ENCODE data around the gene MAZ. TPM values are rescaled to one million over a fixed set of nuclear protein-coding genes. Genes with fewer than 3 reads are reported as not detected.
"Not testable (repeated sequence)": the region's sequence is repeated elsewhere in the genome, so short reads cannot be mapped to it uniquely, and the experiment has no call there.

The MAZ gene
- total RNA-seq = 136 TPM
- 171 TPM for polyA plus RNA-seq

DNA sequence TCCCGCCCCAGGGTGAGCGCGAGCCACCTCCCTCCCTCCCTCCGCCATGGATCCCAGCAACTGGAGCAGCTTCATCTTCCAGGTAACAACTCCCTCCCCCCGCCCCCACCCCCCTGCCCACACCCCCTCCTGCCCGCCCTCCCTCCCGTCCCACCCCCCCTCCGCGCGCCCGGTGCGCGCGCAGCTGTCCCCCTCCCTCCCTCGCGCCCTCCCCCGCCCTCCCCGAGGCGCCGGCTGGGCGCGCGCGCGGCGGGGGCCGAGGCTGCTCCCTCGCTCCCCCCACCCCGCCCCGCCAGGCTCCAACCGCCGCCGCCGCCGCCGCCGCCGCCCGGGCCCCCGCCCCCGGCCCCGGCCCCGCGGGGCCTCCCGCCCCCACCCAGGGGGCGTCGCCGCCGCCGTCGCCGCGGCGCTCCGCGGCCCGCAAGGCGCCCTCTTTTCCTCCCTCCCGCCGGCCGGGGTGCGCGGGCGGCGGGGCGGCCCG, at the start of gene MAZ:
MAZ (plus strand) TSS at position 431 of the 481 bp plus-strand sequence. CDS start 173 bp downstream, outside the sequence.
- DNase-seq (ENCODE audit: extremely low spot score) = no peak
- Histone ChIP-seq H3K4me1 (ENCODE audit: insufficient read depth) (no peaks in the 10 kb centered on the region), H3K4me3 (ENCODE audit: low read depth, low read length) (peak within 1 kb of the TSS; percentile 72), H3K36me3 (ENCODE audit: insufficient read depth) (no peaks in the 10 kb centered on the region), H3K27ac (ENCODE audit: low read depth) (peak within 1 kb of the TSS; percentile 89)
- whole genome bisulfite sequencing = 1% methylated on average over 28 of the region's 67 CpGs

DNA sequence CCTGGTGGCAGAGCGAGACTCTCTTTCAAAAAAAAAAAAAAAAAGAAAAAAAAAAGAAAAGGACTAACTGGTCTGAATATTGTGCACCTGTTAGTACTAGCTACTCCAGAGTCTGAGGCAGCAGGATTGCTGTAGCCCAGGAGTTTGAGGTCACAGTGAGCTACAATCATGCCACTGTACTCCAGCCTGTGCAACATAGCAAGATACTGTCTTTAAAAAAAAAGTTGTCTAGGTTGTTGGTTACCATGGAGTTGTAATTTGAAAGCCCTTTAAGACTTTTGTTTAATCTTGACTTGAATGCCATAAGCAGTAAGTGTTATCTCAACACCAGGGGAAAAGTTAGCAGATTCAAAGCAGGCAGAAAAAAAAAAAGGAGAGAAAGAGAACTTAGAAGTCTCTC, 49.7 kb upstream of the MAZ start:
- no peaks in the 10 kb centered on the region for H3K4me1 ChIP-seq (ENCODE audit: insufficient read depth)
- H3K36me3 ChIP-seq (ENCODE audit: insufficient read depth) = no peaks in the 10 kb centered on the region
- DNase-seq (ENCODE audit: extremely low spot score) = no peak
- WGBS = 81% methylated on average over 1 of the region's 1 CpG
- no peak overlapping the region for H3K4me3 ChIP-seq (ENCODE audit: low read depth, low read length)
- H3K27ac ChIP-seq (ENCODE audit: low read depth) = no peak overlapping the region

DNA sequence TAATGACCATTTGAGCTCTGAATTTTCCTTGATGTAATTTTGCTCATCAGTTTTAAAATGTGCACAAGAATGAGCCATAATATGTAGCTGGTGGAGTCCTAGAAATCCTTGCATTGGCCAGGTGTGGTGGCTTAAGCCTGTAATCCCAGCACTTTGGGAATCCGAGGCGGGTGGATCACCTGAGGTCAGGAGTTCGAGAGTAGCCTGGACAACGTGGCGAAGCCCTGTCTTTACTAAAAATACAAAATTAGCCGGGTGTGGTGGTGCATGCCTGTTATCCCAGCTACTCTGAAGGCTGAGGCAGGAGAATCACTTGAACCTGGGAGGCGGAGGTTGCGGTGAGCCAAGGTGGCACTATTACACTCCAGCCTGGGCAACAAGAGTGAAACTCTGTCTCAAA, 49.2 kb upstream of the MAZ start:
- WGBS = 71% methylated on average over 8 of the region's 8 CpGs
- not testable (repeated sequence) for H3K27ac ChIP-seq (ENCODE audit: low read depth); H3K4me3 ChIP-seq (ENCODE audit: low read depth, low read length); DNase-seq (ENCODE audit: extremely low spot score); H3K4me1 ChIP-seq (ENCODE audit: insufficient read depth); H3K36me3 ChIP-seq (ENCODE audit: insufficient read depth)

DNA sequence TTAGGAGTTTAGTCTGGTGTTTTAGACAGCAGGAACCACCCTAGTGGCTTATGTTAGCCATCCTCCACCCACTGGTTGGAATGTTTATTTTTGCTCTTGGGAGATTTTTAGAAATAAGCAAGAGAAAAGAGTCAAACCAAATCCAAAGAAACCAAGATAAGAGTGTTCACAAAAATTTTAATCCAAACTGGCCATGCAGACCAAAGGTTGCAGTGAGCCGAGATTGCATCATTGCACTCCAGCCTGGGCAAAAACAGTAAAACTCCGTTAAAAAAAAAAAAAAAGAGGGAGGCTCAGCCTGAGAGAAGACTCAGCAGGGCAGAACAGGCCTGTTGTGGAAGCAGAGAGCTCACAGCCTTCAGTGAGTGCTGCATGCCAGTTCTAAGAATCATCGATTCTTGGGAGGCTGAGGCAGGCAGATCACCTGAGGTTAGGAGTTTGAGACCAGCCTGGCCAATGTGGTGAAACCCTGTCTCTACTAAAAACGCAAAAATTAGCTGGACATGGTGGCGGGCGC, 48.3 kb upstream of the MAZ start:
- H3K36me3 ChIP-seq (ENCODE audit: insufficient read depth) = no peaks in the 10 kb centered on the region
- WGBS = 61% methylated on average over 6 of the region's 6 CpGs
- no peak for DNase-seq (ENCODE audit: extremely low spot score)
- no peaks in the 10 kb centered on the region for H3K4me1 ChIP-seq (ENCODE audit: insufficient read depth)
- H3K4me3 ChIP-seq (ENCODE audit: low read depth, low read length) = no peak overlapping the region
- no peak overlapping the region for H3K27ac ChIP-seq (ENCODE audit: low read depth)

DNA sequence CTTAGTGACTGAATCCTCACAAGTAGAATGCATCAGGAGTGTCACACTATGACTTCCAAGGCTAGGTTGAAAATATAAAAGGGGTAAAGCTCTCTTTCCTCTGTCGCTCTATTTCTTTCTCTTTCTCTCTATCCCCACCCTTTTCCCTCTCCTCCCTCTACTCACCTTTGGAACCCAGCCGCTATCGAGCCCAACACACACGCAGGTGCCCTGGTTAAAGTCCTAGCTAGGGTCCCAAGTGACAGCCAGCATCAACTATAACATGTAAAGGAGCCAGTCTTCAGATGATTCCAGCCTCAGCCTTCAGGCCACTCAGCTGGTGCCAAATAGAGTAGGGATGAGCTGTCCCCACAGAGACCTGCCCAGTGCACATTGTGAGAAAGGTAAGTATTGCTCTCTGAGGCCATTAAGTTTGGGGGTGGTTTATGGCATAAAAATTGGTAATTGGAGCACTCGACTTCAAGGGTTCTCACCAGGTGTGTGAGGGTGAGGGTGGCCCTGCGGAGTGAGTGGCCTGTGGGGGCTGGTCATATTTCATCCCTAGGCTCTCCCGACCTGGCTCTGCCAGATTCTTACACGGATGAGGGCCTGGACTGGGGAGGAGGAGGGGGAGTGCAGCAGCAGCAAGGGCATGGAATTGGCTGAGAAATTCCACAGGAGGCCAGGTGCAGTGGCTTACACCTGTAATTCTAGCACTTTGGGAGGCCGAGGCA, 45.6 kb upstream of the MAZ start:
- H3K27ac ChIP-seq (ENCODE audit: low read depth) = no peak overlapping the region
- H3K36me3 ChIP-seq (ENCODE audit: insufficient read depth) = no peaks in the 10 kb centered on the region
- DNase-seq (ENCODE audit: extremely low spot score) = no peak
- H3K4me3 ChIP-seq (ENCODE audit: low read depth, low read length) = no peak overlapping the region
- WGBS = 75% methylated on average over 9 of the region's 9 CpGs
- H3K4me1 ChIP-seq (ENCODE audit: insufficient read depth) = no peaks in the 10 kb centered on the region

DNA sequence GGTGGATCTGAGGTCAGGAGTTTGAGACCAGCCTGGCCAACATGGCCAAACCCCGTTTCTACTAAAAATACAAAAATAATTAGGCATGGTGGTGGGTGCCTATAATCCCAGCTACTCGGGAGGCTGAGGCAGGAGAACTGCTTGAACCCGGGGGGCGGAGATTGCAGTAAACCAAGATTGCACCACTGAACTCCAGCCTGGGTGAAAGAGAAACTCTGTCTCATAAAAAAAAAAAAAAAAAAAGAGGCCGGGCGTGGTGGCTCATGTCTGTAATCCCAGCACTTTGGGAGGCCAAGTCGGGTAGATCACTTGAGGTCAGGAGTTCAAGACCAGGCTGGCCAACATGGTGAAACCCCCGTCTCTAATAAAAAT, 45.1 kb upstream of the MAZ start:
- not testable (repeated sequence) for H3K36me3 ChIP-seq (ENCODE audit: insufficient read depth); H3K4me3 ChIP-seq (ENCODE audit: low read depth, low read length); H3K4me1 ChIP-seq (ENCODE audit: insufficient read depth); DNase-seq (ENCODE audit: extremely low spot score); H3K27ac ChIP-seq (ENCODE audit: low read depth)
- WGBS = 71% methylated on average over 8 of the region's 8 CpGs

DNA sequence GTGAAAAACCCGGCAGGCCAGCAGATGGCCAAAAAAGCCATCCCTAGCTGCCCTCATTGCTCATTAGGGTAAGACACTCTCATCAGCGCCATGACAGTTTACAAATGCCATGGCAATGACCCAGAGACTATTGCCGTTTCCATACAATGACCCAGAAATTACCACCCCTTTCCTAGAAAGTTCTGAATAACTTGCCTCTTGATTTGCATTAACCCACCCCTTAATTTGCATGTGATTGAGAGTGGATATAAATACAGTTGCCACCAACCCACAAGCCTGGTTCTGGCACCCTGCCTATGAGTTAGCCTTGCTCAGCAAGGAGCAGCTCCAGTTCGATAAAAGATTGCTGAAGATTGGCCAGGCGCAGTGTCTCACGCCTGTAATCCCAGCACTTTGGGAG, 44.4 kb upstream of the MAZ start:
- WGBS = 75% methylated on average over 6 of the region's 6 CpGs
- Histone ChIP-seq H3K4me3 (ENCODE audit: low read depth, low read length) (no peak overlapping the region), H3K36me3 (ENCODE audit: insufficient read depth) (no peaks in the 10 kb centered on the region), H3K4me1 (ENCODE audit: insufficient read depth) (no peaks in the 10 kb centered on the region), H3K27ac (ENCODE audit: low read depth) (no peak overlapping the region)
- DNase-seq (ENCODE audit: extremely low spot score) = no peak

DNA sequence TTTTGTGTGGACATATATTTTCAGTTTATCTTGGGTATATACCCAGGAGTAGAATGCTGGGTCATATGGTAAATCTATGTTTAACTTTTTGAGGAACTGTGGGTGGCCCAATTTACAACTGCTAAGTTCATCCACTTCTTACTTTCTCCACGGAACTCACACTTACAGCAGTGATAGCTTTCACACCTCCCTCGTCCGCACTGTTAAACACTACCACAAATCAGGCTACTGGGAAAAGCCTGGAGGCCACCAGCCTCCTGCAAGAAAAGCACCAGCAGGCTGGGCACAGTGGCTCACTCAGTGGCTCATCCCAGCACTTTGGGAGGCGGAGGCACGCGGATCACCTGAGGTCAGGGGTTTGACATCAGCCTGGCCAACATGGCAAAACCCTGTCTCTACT, 43.0 kb upstream of the MAZ start:
- Histone ChIP-seq H3K4me1 (ENCODE audit: insufficient read depth) (no peaks in the 10 kb centered on the region), H3K36me3 (ENCODE audit: insufficient read depth) (no peaks in the 10 kb centered on the region), H3K27ac (ENCODE audit: low read depth) (no peak overlapping the region), H3K4me3 (ENCODE audit: low read depth, low read length) (no peak overlapping the region)
- no peak for DNase-seq (ENCODE audit: extremely low spot score)
- WGBS = 65% methylated on average over 6 of the region's 6 CpGs

DNA sequence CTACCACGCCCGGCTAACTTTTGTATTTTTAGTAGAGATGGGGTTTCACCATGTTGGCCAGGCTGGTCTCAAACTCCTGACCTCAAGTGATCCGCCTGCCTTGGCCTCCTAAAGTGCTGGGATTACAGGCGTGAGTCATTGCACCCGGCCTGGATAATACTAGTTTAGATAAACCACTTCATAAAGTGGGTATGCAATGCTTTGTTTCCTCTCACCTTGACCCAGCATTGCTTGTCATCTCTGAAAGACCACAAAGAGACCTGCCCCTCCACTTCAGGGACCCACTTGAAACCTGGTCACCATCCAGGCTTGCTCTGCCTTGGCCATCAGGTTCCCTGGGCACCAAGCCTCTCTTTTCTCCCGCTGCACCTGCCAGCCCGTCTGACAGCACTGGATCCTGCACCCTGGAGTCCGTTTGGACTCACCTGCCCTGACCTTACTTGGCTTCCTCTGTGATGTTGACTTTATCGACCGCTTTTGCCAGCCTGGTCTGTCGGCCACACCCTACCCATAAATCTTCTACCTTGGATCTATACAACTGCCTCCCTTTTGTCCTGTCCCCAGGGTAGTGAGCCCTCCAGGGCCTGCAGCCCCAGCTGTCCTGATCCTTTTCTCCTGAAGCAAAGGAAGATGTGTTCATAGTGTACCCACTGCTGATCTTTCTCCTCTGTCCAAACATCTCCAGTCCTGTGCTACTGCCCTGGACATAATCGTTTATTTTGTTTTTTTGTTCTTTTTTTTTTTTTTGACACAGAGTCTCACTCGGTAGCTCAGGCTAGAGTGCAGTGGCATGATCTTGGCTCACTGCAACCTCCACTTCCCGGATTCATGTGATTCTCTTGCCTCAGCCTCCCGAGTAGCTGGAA, 40.9 kb upstream of the MAZ start:
- Histone ChIP-seq H3K4me1 (ENCODE audit: insufficient read depth) (no peaks in the 10 kb centered on the region), H3K27ac (ENCODE audit: low read depth) (no peak overlapping the region), H3K36me3 (ENCODE audit: insufficient read depth) (no peaks in the 10 kb centered on the region), H3K4me3 (ENCODE audit: low read depth, low read length) (no peak overlapping the region)
- no peak for DNase-seq (ENCODE audit: extremely low spot score)
- WGBS = 64% methylated on average over 15 of the region's 15 CpGs

DNA sequence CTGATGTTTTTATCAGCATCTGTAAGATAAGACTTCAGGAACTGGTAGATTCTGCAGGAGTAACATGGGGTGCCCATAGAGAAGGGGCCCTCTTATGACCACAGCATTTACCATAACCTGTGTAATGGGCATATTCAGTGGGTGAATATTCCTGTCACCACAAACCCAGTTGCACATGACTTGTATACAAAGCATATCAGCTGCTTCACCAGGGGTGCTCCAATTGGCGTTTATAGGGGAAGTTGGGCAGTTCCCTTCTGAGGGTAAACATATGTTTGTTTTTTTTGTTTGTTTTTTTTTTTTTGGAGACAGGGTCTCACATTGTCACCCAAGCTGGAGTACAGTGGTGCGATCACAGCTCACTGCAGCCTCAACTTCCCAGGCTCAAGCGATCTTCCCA, 39.8 kb upstream of the MAZ start:
- Histone ChIP-seq H3K4me3 (ENCODE audit: low read depth, low read length) (no peak overlapping the region), H3K36me3 (ENCODE audit: insufficient read depth) (no peaks in the 10 kb centered on the region), H3K27ac (ENCODE audit: low read depth) (no peak overlapping the region), H3K4me1 (ENCODE audit: insufficient read depth) (no peaks in the 10 kb centered on the region)
- DNase-seq (ENCODE audit: extremely low spot score) = no peak
- 93% methylated on average over 3 of the region's 3 CpGs for WGBS

DNA sequence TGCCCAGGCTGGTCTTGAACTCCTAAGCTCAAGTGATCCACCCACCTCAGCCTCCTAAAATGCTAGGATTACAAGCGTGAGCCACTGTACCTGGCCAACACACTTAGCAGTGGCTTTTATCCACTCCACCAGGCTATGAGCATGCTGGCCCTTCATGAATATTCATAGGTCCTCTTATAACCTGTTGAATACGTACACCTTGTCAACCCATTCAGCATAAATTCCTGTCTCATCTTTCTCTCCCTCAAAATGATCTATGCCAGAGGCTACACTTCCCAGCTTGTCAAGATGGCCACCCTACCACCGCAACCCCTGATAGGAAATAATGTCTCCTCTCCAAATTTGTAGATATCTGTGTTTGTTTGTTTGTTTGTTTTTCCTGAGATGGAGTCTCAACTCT, 39.3 kb upstream of the MAZ start:
- Histone ChIP-seq H3K4me1 (ENCODE audit: insufficient read depth) (no peaks in the 10 kb centered on the region), H3K27ac (ENCODE audit: low read depth) (no peak overlapping the region), H3K36me3 (ENCODE audit: insufficient read depth) (no peaks in the 10 kb centered on the region), H3K4me3 (ENCODE audit: low read depth, low read length) (no peak overlapping the region)
- 88% methylated on average over 3 of the region's 3 CpGs for WGBS
- DNase-seq (ENCODE audit: extremely low spot score) = no peak

DNA sequence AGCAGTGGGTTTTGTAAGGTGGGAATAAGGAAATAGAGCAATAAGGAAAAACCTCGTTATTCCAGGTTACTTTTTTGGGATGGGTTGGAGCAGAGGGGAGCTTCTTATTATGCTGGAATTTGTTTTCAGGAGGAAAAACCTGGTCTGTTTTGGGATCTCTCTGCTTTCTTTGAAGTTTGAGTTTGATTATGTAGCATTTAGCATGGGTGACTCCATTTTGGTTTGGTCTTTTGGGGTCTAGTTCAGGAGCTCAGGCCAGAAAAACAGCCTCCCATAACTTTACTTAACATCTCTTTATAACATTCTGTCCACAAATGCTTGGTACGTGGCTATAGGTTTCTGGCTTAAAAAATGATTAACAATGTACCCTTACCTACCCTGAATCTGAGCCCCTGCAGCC, 36.8 kb upstream of the MAZ start:
- Histone ChIP-seq H3K36me3 (ENCODE audit: insufficient read depth) (no peaks in the 10 kb centered on the region), H3K4me1 (ENCODE audit: insufficient read depth) (no peaks in the 10 kb centered on the region), H3K27ac (ENCODE audit: low read depth) (no peak overlapping the region), H3K4me3 (ENCODE audit: low read depth, low read length) (no peak overlapping the region)
- 83% methylated on average over 2 of the region's 2 CpGs for WGBS
- no peak for DNase-seq (ENCODE audit: extremely low spot score)

DNA sequence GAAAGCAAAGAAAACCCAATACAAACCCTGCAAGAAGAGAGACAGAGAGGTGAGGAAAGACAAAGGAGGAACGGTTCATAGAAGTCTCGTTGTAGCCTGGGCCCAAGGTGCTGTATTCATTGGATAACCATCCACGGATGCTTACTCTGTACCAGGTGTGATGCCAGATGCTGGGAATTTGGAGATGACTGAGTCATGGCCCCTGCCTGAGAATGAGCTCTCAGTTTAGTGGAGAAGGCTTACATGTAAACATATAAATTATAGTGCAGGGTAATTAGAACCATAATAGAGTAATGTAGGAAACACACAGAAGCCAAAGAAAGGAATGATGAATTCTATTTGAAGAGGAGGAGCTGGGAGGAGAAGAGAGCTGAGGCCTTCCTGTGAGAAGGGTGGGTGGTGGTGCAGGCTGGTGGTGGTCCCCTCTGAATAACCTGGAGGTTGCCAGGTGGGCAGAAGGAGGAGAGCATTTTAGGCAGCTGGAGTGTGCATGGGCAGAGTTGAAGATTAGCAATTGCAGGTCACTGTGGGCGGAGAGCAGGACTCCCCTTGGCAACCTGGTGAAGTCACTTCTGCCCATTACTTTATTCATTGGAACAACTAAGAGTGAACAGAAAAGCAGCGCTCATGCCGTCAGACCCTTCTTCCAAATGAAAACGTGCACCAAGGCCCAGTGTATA, 35.9 kb upstream of the MAZ start:
- H3K27ac ChIP-seq (ENCODE audit: low read depth) = no peak overlapping the region
- H3K4me3 ChIP-seq (ENCODE audit: low read depth, low read length) = no peak overlapping the region
- H3K36me3 ChIP-seq (ENCODE audit: insufficient read depth) = no peaks in the 10 kb centered on the region
- 71% methylated on average over 7 of the region's 7 CpGs for WGBS
- H3K4me1 ChIP-seq (ENCODE audit: insufficient read depth) = no peaks in the 10 kb centered on the region
- no peak for DNase-seq (ENCODE audit: extremely low spot score)
